T-helper 2 cell (primary cell): ENCODE results near the gene SLC19A3.
"Not testable (repeated sequence)": the region's sequence is repeated elsewhere in the genome, so short reads cannot be mapped to it uniquely, and the experiment has no call there.

Experiments used
- DNase-seq, 5 experiments: peaks; one replicate each; pipeline versions ENCODE4 v3.0.0 to v3.0.0-alpha.2; 2012 to 2022
- total RNA-seq, 2 donors: gene quantifications; one replicate each; lab custom pipeline; 2026; lab: John Stamatoyannopoulos, UW

Gene SLC19A3
- total RNA-seq: 0 reads per million in 2 donors

DNA sequence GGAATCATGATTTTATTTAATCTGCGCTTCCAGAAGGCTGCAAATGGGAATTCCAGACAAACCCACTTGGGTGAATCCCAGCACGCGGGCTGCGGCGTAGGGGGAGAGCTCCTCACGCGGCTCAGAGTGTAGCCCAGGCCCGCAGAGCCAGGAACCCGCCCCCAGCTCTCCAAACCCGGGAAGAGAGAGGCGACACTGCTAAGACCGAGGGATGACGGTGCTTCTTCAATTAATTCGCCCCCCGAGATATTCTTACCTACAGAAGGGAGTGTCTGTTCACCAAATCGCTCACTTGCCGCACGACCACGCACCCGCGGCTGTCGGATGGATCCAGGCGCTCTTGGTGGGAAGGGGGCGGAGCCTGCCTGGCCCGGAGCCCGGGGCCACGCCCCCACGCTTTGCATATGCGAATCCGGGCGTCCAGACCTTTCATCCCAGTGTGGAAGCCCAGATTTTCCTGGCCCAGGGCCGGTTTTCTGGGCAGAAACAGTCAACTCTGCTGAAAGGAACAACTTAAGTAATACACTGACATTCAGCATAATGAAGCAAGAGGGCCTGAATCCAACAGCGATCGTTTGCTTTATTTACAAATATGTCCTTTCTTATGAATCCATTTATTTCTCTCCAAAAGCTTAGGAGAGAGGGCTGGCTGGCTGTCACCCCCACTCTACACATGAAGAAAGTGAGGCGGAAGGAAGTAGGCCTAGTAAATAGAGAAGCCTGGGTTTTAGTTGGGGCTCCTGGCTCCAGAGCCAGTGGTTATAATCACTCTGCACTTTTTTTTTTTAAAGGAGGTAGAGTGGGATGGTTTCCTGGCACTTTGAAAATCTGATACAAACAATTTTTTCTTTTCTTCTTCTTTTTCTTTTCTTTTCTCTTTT lies at the start of gene SLC19A3:
Gene SLC19A3, minus strand, starts transcription at position 342 of the 881 bp plus-strand sequence. CDS start 15,710 bp downstream, outside the sequence.
- no peak for DNase-seq

DNA sequence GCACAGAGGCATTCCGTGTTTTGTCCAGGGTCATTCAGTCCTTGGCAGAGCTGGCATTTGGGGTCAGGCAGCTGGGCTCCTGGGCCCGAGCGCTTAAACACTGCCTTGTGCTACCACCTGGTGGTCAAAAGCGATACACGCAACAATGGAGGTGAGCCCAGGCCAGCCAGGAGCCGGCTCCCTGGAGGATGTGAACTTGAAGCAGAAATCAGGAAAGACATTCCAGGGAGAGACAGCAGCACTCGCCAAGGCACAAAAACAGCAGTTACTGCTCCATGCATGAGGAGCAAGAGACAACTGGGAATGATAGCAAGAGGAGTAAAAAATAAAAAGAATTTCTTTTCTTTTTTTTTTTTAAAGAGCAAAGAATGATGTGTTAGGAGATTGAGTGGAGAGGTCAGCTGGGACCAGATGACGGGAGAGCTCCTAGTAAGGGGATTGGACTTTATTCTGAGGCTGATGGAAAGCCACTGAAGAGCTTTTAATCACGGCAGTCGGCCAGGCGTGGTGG lies 48.6 kb upstream of the SLC19A3 start:
- peak in 4 of 5 experiments; percentile 16 to 41 (median 37) for DNase-seq

DNA sequence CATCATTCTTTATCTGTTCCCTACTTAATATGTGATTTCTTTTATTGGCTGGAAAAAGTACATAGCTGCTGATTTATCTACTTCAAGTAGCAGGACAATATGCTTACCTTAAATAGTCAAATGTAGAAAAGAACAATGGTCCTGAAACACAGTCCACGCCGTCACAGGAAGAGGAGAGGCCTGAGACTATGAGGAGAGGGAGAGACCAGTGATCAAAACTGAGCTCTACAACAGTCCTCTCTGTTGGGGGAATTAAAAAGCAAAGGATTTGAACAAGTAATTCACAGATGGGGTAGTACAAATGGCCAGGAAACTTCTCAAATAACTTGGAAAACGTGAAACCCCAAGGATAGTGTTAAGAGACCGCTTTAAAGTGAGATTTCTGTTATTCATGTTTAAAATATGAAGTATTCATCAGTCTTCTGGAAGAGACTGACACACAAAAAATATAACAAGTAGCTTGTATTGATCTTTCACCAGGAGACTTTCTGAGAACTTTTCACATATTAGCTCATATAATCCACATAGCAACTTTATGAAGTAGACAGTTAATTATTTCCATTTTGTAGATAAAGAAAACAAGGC lies 48.1 kb upstream of the SLC19A3 start:
- DNase-seq: no peak

DNA sequence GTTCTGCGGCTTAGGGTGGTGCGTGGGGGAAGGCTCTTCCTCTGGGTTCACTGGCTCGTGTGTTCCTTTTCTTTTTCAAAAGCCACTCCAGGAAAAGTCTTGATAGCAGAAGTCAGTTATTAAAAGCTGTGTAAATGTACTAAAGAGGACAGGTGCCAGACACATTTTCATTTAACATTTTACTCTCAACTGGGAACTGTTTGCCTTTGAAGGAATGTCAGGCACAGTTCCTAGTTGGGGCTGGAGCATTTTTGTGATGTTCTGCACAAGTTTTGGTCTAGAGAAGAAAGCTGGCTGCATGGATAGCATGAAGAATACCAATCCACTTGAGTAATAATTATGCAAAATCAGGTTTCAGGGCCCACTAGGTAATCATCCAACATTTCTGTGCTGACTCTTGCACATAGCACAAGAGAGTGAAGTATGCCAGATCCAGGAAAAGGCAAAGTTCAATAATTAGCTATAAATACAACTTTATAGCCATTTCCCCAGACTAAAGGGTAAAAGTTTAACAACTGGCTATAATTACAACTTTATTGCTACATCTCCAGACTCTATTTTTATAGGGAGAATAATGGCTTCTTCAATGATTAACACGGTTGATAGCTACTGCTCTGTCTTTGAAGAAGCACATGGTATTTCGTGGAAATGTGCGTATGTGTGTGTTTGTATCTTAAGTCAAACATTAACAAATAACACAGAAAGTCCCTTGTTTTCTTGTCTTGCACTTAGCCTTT lies 44.1 kb upstream of the SLC19A3 start:
- DNase-seq: no peak

- DNase-seq: no peak
These were observed 41.7 kb upstream of the SLC19A3 start for GRCh38 chr2:227759411-227760118.

GRCh38 chr2:227756261-227756660 lies 38.4 kb upstream of the SLC19A3 start:
- not testable (repeated sequence) for DNase-seq

GRCh38 chr2:227748079-227748478 lies 30.3 kb upstream of the SLC19A3 start:
- DNase-seq: no peak

- DNase-seq: no peak
These were observed 27.8 kb upstream of the SLC19A3 start, which contains the start of gene SCYGR8 for GRCh38 chr2:227745594-227745993. Gene SCYGR8 (plus strand): TSS chr2:227745894. CDS start chr2:227745894, 0 bp downstream.

GRCh38 chr2:227740705-227741104 lies 22.9 kb upstream of the SLC19A3 start:
- not testable (repeated sequence) for DNase-seq

DNA sequence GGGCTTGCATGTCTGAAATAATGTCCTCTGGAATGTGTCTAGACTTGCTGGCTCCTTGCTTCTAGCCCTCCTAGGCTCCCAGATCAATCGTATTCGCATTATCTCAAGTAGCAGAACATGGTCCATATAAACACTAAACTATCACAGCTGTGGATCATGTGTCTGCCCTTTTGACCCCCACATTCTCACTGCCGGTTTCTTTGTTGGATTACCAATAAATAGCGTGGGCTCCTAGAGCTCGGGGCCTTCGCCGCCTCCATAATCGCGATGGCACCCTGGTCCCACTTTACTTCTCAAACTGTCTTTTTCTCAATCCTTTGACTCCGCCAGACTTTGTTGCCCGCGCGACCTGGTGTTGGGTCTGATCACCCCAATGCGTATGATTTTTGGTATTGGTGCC lies 21.5 kb upstream of the SLC19A3 start:
- DNase-seq: no peak

DNA sequence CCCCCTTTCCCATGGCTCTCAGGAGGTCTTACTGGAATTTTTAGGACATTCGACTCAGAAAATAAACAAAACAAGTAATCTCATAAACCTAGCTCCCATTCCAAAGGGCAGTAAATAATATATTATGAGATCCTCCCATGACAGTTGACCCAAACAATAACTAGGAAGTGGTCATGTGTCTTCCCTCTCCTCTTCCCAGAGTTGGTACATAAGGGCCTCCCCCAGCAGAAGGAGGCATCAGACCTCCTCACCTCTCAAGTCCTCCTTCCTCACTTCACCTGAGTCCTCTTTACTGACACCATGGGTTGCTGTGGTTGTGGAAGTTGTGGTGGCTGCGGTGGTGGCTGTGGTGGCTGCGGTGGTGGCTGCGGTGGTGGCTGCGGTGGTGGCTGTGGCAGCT lies 10.2 kb upstream of the SLC19A3 start, which contains the start of gene SCYGR7:
Gene SCYGR7, plus strand, starts transcription at position 301 of the 400 bp plus-strand sequence. Its CDS starts 0 bp downstream, at position 301.
- DNase-seq: no peak

- DNase-seq: no peak
These were observed 6.7 kb upstream of the SLC19A3 start, which contains the start of gene SCYGR6 for GRCh38 chr2:227724394-227725039. Gene SCYGR6 (minus strand): TSS chr2:227724757. CDS start chr2:227724757, 0 bp downstream.

- not testable (repeated sequence) for DNase-seq
These were observed 5.0 kb upstream of the SLC19A3 start for GRCh38 chr2:227722821-227723220.

DNA sequence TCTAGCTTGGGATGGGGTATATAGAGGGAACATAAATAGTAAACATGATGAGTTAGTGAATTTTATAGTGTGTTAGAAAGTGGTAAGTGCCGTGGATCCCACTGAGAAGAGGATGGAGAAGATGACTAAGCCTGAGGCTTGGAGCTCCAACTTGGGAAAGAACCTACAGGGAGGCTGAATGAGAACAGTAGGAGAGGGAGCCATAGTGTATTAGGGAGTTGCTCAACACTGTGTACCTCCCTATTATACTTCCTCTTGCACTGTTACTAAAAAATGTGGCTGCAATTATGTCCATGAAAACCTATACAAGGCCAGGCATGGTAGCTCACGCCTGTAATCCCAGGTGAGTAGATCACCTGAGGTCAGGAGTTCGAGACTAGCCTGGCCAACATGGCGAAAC lies 2.9 kb upstream of the SLC19A3 start:
- no peak for DNase-seq

GRCh38 chr2:227719641-227720040 lies 1.8 kb upstream of the SLC19A3 start:
- no peak for DNase-seq

GRCh38 chr2:227716501-227716900 lies 1.3 kb downstream of the SLC19A3 start:
- no peak for DNase-seq

- DNase-seq: no peak
These were observed 4.5 kb downstream of the SLC19A3 start for GRCh38 chr2:227713291-227713690.

DNA sequence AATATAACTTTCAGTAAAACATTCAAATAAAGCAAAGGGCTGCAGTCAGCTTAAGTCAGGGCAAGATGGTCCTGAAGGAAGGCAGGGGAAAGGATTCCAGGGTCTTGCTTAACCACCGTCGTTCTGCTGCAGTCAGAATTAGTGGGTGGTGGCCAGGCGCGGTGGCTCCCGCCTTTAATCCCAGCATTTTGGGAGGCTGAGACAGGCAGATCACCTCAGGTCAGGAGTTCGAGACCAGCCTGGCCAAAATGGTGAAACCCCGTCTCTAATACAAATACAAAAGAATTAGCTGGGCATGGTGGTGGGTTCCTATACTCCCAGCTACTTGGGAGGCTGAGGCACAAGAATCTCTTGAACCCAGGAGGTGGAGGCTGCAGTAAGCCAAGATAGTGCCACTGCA lies 6.8 kb downstream of the SLC19A3 start:
- DNase-seq: no peak

DNA sequence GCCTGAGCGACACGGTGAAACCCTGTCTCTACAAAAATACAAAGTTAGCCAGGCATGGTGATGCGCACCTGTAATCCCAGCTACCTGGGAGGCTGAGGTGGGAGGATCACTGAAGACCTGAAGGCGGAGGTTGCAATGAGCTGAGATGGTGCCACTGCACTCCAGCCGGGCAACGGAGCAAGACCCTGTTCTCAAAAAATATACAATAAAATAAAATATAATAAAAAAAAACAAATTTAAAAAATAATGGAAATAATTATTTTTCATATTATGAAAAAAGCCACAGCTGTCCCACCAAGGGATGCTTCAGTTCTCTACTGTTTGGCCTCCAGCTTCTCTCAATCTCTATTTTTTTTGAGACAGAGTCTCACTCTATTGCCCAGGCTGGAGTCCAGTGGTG lies 10.4 kb downstream of the SLC19A3 start:
- DNase-seq: no peak

DNA sequence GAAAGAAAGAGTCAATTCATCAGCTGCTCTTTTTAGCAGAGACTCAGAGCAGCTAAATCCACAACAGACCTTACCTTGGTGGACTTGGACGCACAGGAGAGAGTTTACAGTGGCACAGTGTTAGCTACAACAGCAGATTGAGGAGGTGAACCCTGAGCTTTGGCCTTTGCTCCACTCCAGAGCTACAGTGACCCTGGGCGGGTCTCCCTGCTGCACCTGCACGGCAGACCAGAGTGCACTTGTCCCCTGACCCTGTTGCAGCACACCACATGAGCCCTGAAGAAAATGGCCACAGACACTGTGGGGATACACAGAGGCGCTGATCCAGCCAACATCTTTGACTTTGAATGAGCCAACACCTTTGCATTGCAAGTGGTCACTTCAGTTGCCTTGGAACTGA lies 11.0 kb downstream of the SLC19A3 start:
- DNase-seq: no peak

- no peak for DNase-seq
These were observed 13.9 kb downstream of the SLC19A3 start for GRCh38 chr2:227703961-227704360.
